ENCODE results near the gene L2HGDH.
A peak's percentile ranks its signal among the peaks of the same experiment; 100 is the strongest.

Gene L2HGDH

GRCh38 chr14:50270932-50271331 is 41.1 kb downstream of the L2HGDH start:
- no peak for DNase-seq

- no peak for DNase-seq
These were observed 47.0 kb downstream of the L2HGDH start for GRCh38 chr14:50265029-50265428.

GRCh38 chr14:50263321-50263720 is 48.7 kb downstream of the L2HGDH start:
- no peak for DNase-seq

GRCh38 chr14:50262865-50263264 is 49.2 kb downstream of the L2HGDH start:
- no peak for DNase-seq

- DNase-seq, result no peak
These were observed 51.5 kb downstream of the L2HGDH start for GRCh38 chr14:50260511-50260910.

- DNase-seq, result no peak
These were observed 52.0 kb downstream of the L2HGDH start for GRCh38 chr14:50260072-50260471.

GRCh38 chr14:50257732-50258131 is 54.3 kb downstream of the L2HGDH start:
- DNase-seq, result no peak

- DNase-seq, result no peak
These were observed 57.8 kb downstream of the L2HGDH start for GRCh38 chr14:50254248-50254647.

- DNase-seq, result no peak
These were observed 62.8 kb downstream of the L2HGDH start for GRCh38 chr14:50249136-50249775.

- no peak for DNase-seq
These were observed 64.8 kb downstream of the L2HGDH start for GRCh38 chr14:50247245-50247644.

- DNase-seq, result no peak
These were observed 69.3 kb downstream of the L2HGDH start for GRCh38 chr14:50242566-50243310.

- no peak for DNase-seq
These were observed 69.9 kb downstream of the L2HGDH start for GRCh38 chr14:50242096-50242495.

- no peak for DNase-seq
These were observed 74.6 kb downstream of the L2HGDH start for GRCh38 chr14:50237427-50237826.

- no peak for DNase-seq
These were observed 78.1 kb downstream of the L2HGDH start for GRCh38 chr14:50233951-50234250.

GRCh38 chr14:50233166-50233950 is 78.7 kb downstream of the L2HGDH start:
- DNase-seq, result no peak

GRCh38 chr14:50232276-50232642 is 79.8 kb downstream of the L2HGDH start:
- no peak for DNase-seq

GRCh38 chr14:50231475-50232275 is 80.4 kb downstream of the L2HGDH start, which contains the start of gene SOS2:
Gene SOS2, minus strand, starts transcription at chr14:50231578. Its CDS starts 295 bp downstream, at chr14:50231283.
- DNase-seq, result peak; percentile 90

- DNase-seq, result peak; percentile 74
These were observed 81.1 kb downstream of the L2HGDH start for GRCh38 chr14:50230701-50231474.

GRCh38 chr14:50230401-50230700 is 81.7 kb downstream of the L2HGDH start:
- DNase-seq, result no peak

- no peak for DNase-seq
These were observed 82.3 kb downstream of the L2HGDH start for GRCh38 chr14:50229681-50230080.

GRCh38 chr14:50228313-50228712 is 83.7 kb downstream of the L2HGDH start:
- DNase-seq, result no peak

- no peak for DNase-seq
These were observed 86.1 kb downstream of the L2HGDH start for GRCh38 chr14:50225974-50226297.
